A673 (cell line): Measurements from ENCODE around the gene ST3GAL4.

ENCODE experiments used
- EZH2 ChIP-seq: fragments of 200-600 bp; sonication (generic); IDR thresholded peaks from 2 replicates; pipeline ENCODE4 v1.6.1; 2017; ENCODE audit warnings: borderline replicate concordance, low read depth, mild to moderate bottlenecking, mixed read lengths, antibody characterized with exemption, low read length; ENCODE audit not compliant: poor library complexity, severe bottlenecking
- TF ChIP-seq, protein P1 (sequence below): fragments of 300-800, 200-600 bp; sonication (generic); conservative IDR thresholded peaks from 2 replicates; pipeline ENCODE4 v1.5.1; 2017; ENCODE audit warnings: low read depth, mild to moderate bottlenecking, antibody characterized with exemption, low read length, moderate library complexity, mixed read lengths

DNA sequence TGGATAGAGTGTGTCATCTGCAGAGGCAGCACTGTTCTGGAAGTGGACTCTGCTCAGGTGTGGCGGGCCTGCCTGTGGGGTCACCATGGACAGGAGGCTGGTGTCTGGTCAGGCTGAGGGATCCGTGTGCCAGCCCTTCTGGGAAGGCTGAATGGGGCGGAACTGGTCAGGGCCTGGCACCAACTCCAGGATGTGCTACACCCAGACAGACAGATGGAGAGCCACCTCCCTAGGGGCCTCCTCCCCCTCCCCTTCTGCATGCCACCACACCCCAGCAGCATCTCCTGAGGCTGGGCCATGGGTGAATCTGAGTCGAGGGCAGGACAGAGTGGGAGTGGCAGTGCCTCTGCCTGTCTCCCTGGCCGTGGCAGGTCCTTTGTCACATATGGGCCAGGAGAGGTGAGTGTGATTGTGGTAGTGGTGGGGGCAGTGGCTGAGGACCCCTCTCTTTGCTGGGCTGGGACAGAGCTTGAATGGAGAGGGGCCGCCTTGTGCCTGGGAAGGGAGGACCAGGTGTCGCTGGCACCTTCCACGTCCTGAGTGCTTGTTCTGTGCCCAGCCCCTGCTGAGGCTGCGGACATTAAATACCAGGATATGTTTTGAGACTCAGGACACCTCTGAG lies 29.1 kb downstream of the ST3GAL4 start:
- TF ChIP-seq, protein P1, sequence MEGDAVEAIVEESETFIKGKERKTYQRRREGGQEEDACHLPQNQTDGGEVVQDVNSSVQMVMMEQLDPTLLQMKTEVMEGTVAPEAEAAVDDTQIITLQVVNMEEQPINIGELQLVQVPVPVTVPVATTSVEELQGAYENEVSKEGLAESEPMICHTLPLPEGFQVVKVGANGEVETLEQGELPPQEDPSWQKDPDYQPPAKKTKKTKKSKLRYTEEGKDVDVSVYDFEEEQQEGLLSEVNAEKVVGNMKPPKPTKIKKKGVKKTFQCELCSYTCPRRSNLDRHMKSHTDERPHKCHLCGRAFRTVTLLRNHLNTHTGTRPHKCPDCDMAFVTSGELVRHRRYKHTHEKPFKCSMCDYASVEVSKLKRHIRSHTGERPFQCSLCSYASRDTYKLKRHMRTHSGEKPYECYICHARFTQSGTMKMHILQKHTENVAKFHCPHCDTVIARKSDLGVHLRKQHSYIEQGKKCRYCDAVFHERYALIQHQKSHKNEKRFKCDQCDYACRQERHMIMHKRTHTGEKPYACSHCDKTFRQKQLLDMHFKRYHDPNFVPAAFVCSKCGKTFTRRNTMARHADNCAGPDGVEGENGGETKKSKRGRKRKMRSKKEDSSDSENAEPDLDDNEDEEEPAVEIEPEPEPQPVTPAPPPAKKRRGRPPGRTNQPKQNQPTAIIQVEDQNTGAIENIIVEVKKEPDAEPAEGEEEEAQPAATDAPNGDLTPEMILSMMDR = no peak
- no peak for TF ChIP-seq EZH2
